K562 treated with DMSO at 1 percent for 12 hours (cell line): ENCODE data around the gene NUDT16L1. TPM values are rescaled to one million over a fixed set of nuclear protein-coding genes. Genes with fewer than 3 reads are reported as not detected.

Source experiments
- total RNA-seq: library from RNA; unstranded; fragments of 300-600 nt; gene quantifications from 2 replicates; pipeline ENCODE4 v1.2.3, GENCODE V29; 2022; ENCODE audit not compliant: insufficient read depth

NUDT16L1 gene
- 29.4 and 37.7 TPM in 2 replicates for total RNA-seq

GRCh38 chr16:4693296-4693955 is at the start of gene NUDT16L1:
NUDT16L1 (plus strand) TSS chr16:4693562; CDS start chr16:4693727, 165 bp downstream.

GRCh38 chr16:4734063-4734729 is 40.8 kb downstream of the NUDT16L1 start, which contains the start of the genes ANKS3 and DNAAF8:
ANKS3 (minus strand) TSS chr16:4734271; CDS start chr16:4730149, 4,122 bp downstream.
DNAAF8 (plus strand) TSS chr16:4734537; CDS start chr16:4736515, 1,978 bp downstream.

Other genes starting within 250 kb of the NUDT16L1 start
- 84.9 and 113 TPM in 2 replicates for gene NMRAL1, start 218.9 kb upstream of the NUDT16L1 start, total RNA-seq
- gene HMOX2, start 217.2 kb upstream of the NUDT16L1 start, total RNA-seq, result 54.6 and 61.1 TPM in 2 replicates
- 0.59 TPM in 1 of 2 replicates, not detected in the other for gene CDIP1, start 154.8 kb upstream of the NUDT16L1 start, total RNA-seq
- gene C16orf96, start 137.2 kb upstream of the NUDT16L1 start, total RNA-seq, result not detected in 2 replicates
- gene UBALD1, start 78.7 kb upstream of the NUDT16L1 start, total RNA-seq, result 43.1 and 44.9 TPM in 2 replicates
- 18.1 and 41.4 TPM in 2 replicates for gene MGRN1, start 68.7 kb upstream of the NUDT16L1 start, total RNA-seq
- gene ANKS3, start 40.7 kb downstream of the NUDT16L1 start, total RNA-seq, result 10.3 and 17.3 TPM in 2 replicates
- gene DNAAF8, start 41.0 kb downstream of the NUDT16L1 start, total RNA-seq, result not detected in 2 replicates
- gene ZNF500, start 73.6 kb downstream of the NUDT16L1 start, total RNA-seq, result 6.3 and 8.0 TPM in 2 replicates
- not detected in 2 replicates for gene SEPTIN12, start 94.8 kb downstream of the NUDT16L1 start, total RNA-seq
- not detected in 2 replicates for gene SMIM22, start 101.8 kb downstream of the NUDT16L1 start, total RNA-seq
- 32.0 and 42.4 TPM in 2 replicates for gene ROGDI, start 109.1 kb downstream of the NUDT16L1 start, total RNA-seq
- gene GLYR1, start 153.7 kb downstream of the NUDT16L1 start, total RNA-seq, result 33.5 and 74.6 TPM in 2 replicates
- gene UBN1, start 153.9 kb downstream of the NUDT16L1 start, total RNA-seq, result 19.3 and 56.6 TPM in 2 replicates
- gene PPL, start 243.6 kb downstream of the NUDT16L1 start, total RNA-seq, result 0.11 and 0.38 TPM in 2 replicates